B cell (primary cell): ENCODE data around the gene SLC6A12. TPM values are rescaled to one million over a fixed set of nuclear protein-coding genes. Genes with fewer than 3 reads are reported as not detected.

ENCODE experiments used
- ATAC-seq: fragments of 200-7000 bp; cut with Tn5 transposase; one replicate; pipeline ENCODE4 v1.10.0; 2021; ENCODE audit warnings: low read depth, mild to moderate bottlenecking, moderate number of reproducible peaks, moderate library complexity
- CTCF ChIA-PET: fragments of 350-600 bp; sonication (Branson Sonifier 250); formaldehyde crosslinking; loops from one replicate; lab custom pipeline; 2021; ENCODE audit warnings: antibody characterized with exemption, inconsistent platforms; lab: Charles Lee
- POLR2A ChIA-PET: fragments of 350-600 bp; sonication (Branson Sonifier 250); formaldehyde crosslinking; loops from one replicate; lab custom pipeline; 2021; ENCODE audit warnings: antibody characterized with exemption; lab: Charles Lee
- DNase-seq: peaks from one replicate; pipeline ENCODE4 v3.0.0; 2013
- H2AFZ ChIP-seq: 2 replicates; pipeline ENCODE4 v1.6.1; 2012; ENCODE audit warnings: mild to moderate bottlenecking, low read depth, low read length; ENCODE audit not compliant: insufficient read depth, poor library complexity, severe bottlenecking
- H3K27ac ChIP-seq, 2 donors: 1 replicate in 1 of 2; 2 replicates in 1 of 2; pipeline ENCODE4 v1.5.1; 2012 to 2013; ENCODE audit warnings: low read length in 2 of 2, mild to moderate bottlenecking in 2 of 2, moderate library complexity in 1 of 2
- H3K27me3 ChIP-seq, 4 experiments: fragments of 200-600 bp in 1 of 4; sonication (generic) in 1 of 4; replicated peaks in 1 of 4; 1 replicate in 2 of 4; 2 replicates in 2 of 4; pipeline versions ENCODE4 v1.6.1 to v1.7.0; 2013 to 2016; ENCODE audit warnings: low read length in 3 of 4, mild to moderate bottlenecking in 2 of 4, mixed read lengths in 1 of 4, moderate library complexity in 1 of 4; ENCODE audit not compliant: insufficient read depth in 4 of 4, control insufficient read depth in 3 of 4; ENCODE audit errors: control extremely low read depth in 1 of 4
- H3K36me3 ChIP-seq, 2 experiments: replicated peaks in 1 of 2; 1 replicate in 1 of 2; 2 replicates in 1 of 2; pipeline versions ENCODE4 v1.6.1 to v1.7.1; 2013; ENCODE audit warnings: low read length in 1 of 2; ENCODE audit not compliant: insufficient read depth in 2 of 2, control insufficient read depth in 1 of 2; ENCODE audit errors: control extremely low read depth in 1 of 2, extremely low read depth in 1 of 2
- H3K4me1 ChIP-seq, 2 donors: fragments of 200-600 bp in 1 of 2; sonication (generic) in 1 of 2; 1 replicate in 1 of 2; 2 replicates in 1 of 2; pipeline versions ENCODE4 v1.5.1 to v1.6.1; 2013 to 2017; ENCODE audit warnings: low read length in 2 of 2; ENCODE audit not compliant: control insufficient read depth in 2 of 2, insufficient read depth in 2 of 2
- H3K4me2 ChIP-seq: replicated peaks from 2 replicates; pipeline ENCODE3; 2012; ENCODE audit warnings: mild to moderate bottlenecking, low read depth, low read length; ENCODE audit not compliant: poor library complexity, severe bottlenecking
- H3K4me3 ChIP-seq, 5 experiments: fragments of 200-600 bp in 1 of 5; sonication (generic) in 1 of 5; 1 replicate in 3 of 5; 2 replicates in 2 of 5; pipeline versions ENCODE4 v1.5.1 to v1.7.0; 2011 to 2016; ENCODE audit warnings: low read length in 4 of 5, mild to moderate bottlenecking in 4 of 5, low read depth in 2 of 5, control low read depth in 1 of 5, moderate library complexity in 1 of 5; ENCODE audit not compliant: insufficient read depth in 1 of 5; ENCODE audit errors: control extremely low read depth in 1 of 5, extremely low read depth in 1 of 5
- H3K79me2 ChIP-seq: fragments of 200-600 bp; sonication (generic); one replicate; pipeline ENCODE4 v1.6.0; 2016; ENCODE audit warnings: low read length; ENCODE audit not compliant: control insufficient read depth, insufficient read depth
- H3K9ac ChIP-seq: fragments of 200-600 bp; sonication (generic); 2 replicates; pipeline ENCODE4 v1.6.1; 2017; ENCODE audit warnings: mild to moderate bottlenecking, low read length, moderate library complexity
- H3K9me3 ChIP-seq, 3 donors: one replicate each; pipeline versions ENCODE4 v1.6.1 to v1.7.1; 2013; ENCODE audit warnings: low read length in 2 of 3; ENCODE audit not compliant: control insufficient read depth in 2 of 3, insufficient read depth in 1 of 3; ENCODE audit errors: control extremely low read depth in 1 of 3
- H4K20me1 ChIP-seq: 2 replicates; pipeline ENCODE4 v1.6.0; 2012; ENCODE audit warnings: mild to moderate bottlenecking, low read length; ENCODE audit not compliant: insufficient read depth, control insufficient read depth, poor library complexity, severe bottlenecking
- H3K27ac Mint-ChIP-seq: one replicate; pipeline ENCODE4 v1.8.0; 2021; ENCODE audit warnings: mixed read lengths
- H3K27me3 Mint-ChIP-seq: one replicate; pipeline ENCODE4 v1.8.0; 2021; ENCODE audit warnings: mixed read lengths
- H3K4me1 Mint-ChIP-seq: one replicate; pipeline ENCODE4 v1.8.0; 2021; ENCODE audit warnings: mixed read lengths
- H3K4me3 Mint-ChIP-seq: one replicate; pipeline ENCODE4 v1.8.0; 2021; ENCODE audit warnings: mixed read lengths
- H3K9me3 Mint-ChIP-seq: one replicate; pipeline ENCODE4 v1.8.0; 2022; ENCODE audit warnings: mixed read lengths; ENCODE audit not compliant: insufficient read depth
- EZH2 ChIP-seq: IDR thresholded peaks from 2 replicates; pipeline ENCODE4 v1.6.1; 2012; ENCODE audit warnings: borderline replicate concordance, low read depth, mild to moderate bottlenecking, moderate library complexity, low read length; ENCODE audit not compliant: insufficient read depth, poor library complexity, severe bottlenecking
- WGBS: methylation state at CpG from one replicate; pipeline ENCODE4 v1.1.5; 2013; ENCODE audit warnings: missing lambda C conversion rate; ENCODE audit not compliant: insufficient coverage; 5-methylcytosine and 5-hydroxymethylcytosine counted together
- intact Hi-C: fragments of 100-400 bp; cut with micrococcal nuclease; formaldehyde crosslinking; loops from one replicate; pipeline ENCODE4 v1.10.0; 2022
- polyA plus RNA-seq: library from polyadenylated mRNA; depleted of rRNA; stranded (reverse); fragments of >200 nt; gene quantifications from 2 replicates; pipeline ENCODE4 v1.2.3, GENCODE V29; 2012
- total RNA-seq, 2 donors: library from RNA; stranded (reverse); fragments of 120-200 nt in 1 of 2; gene quantifications; 1 replicate in 1 of 2; 2 replicates in 1 of 2; pipeline versions ENCODE4 v1.2.3 to v1.2.4, GENCODE V29; 2013 to 2022
- TF ChIP-seq, protein P1 (sequence below): fragments of 200-600 bp; IDR thresholded peaks from one replicate; pipeline ENCODE4 v1.8.0; 2022; ENCODE audit warnings: antibody characterized with exemption, mild to moderate bottlenecking

Gene SLC6A12
- total and polyA plus RNA-seq, 2 donors (not counting 1 experiment from before 2014, with no cell fraction given): 0.06 TPM; not detected in 1

DNA sequence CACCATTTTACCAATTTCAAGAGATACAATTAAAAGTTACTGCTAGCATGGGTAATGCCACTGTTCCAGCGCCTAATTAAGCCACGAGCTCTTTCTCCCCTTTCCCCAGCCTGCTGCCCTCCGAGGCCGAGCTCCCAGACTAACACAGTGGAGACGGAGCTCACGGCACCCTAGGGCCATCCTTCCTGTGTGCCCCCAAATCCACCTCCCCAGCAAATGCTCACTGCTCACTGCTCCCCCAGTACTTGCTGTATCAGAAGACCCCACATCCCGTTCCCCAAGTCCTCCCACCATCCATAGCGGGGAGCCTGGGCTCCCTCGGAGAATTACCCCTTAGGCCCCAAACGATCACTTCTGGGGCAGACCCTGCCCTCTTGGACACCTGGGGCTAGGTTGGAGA is 42.7 kb downstream of the SLC6A12 start:
- no peak for DNase-seq
- Histone ChIP-seq H4K20me1 (no peaks in the 10 kb centered on the region), H3K79me2 (no peaks in the 10 kb centered on the region), H3K36me3 (no peaks in the 10 kb centered on the region), H3K27ac (no peak overlapping the region), H3K4me3 (no peak overlapping the region), H3K4me2 (no peak overlapping the region), H3K9me3 (no peaks in the 10 kb centered on the region), H3K4me1 (no peaks in the 10 kb centered on the region), H2AFZ (no peak overlapping the region), H3K9ac (no peak overlapping the region), H3K27me3 (peaks cover 0 to 2% (median 0%) of the 10 kb centered on the region in 4 experiments)
- Mint-ChIP-seq H3K4me1 (no peaks in the 10 kb centered on the region), H3K9me3 (no peaks in the 10 kb centered on the region), H3K27me3 (peaks cover 22% of the 10 kb centered on the region), H3K4me3 (no peak overlapping the region), H3K27ac (no peak overlapping the region)
- no peak for ATAC-seq
- intact Hi-C loops: no loop called here
- ChIA-PET CTCF (no interaction called here), POLR2A (no interaction called here)
- TF ChIP-seq EZH2: no peak
- TF ChIP-seq, protein P1, sequence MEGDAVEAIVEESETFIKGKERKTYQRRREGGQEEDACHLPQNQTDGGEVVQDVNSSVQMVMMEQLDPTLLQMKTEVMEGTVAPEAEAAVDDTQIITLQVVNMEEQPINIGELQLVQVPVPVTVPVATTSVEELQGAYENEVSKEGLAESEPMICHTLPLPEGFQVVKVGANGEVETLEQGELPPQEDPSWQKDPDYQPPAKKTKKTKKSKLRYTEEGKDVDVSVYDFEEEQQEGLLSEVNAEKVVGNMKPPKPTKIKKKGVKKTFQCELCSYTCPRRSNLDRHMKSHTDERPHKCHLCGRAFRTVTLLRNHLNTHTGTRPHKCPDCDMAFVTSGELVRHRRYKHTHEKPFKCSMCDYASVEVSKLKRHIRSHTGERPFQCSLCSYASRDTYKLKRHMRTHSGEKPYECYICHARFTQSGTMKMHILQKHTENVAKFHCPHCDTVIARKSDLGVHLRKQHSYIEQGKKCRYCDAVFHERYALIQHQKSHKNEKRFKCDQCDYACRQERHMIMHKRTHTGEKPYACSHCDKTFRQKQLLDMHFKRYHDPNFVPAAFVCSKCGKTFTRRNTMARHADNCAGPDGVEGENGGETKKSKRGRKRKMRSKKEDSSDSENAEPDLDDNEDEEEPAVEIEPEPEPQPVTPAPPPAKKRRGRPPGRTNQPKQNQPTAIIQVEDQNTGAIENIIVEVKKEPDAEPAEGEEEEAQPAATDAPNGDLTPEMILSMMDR: no peak
- 93% methylated on average over 8 of the region's 10 CpGs for WGBS

DNA sequence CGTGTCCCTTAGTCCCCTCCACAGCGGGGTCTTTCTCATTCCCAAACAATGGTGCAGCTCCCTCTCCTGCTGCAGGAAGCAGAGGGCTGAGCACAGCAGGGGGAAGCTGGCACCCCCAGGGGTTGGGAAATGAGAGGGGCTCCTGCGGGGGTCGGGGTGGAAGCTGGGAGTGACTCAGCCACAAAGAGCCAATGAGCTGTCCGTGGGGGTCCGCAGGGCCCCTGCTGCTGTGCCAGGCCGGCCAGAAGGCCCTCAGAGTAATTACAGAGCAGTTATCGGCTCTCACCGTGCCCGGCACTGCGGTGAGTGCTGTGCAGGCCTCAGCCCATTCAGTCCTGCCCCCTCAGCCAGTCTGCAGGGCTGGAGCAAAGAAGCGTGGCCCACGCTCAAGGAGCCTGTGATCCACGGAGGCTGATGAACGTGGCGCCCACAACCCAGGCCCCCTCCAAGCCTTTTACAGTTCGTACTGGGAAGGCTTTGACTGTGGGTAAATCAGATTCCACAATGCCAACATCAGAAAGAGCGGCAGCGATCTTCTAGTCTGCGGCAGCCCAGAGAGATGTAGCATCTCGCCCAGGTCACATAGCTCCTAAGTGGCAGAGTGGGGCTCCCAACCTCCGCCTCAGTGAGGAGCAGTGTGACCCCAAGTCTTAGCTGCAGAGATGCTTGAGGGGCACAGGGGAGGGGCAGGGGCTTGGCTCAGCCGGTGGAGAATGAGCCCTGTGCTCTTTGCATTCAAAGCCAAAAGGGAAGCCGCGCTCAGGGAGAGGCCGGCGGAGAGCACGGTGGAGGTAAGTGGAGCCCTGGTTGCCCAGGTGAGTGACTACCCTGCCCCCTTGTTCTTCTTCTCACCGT is 43.4 kb downstream of the SLC6A12 start:
- Mint-ChIP-seq H3K27ac (no peak overlapping the region), H3K9me3 (no peaks in the 10 kb centered on the region), H3K4me1 (no peaks in the 10 kb centered on the region), H3K27me3 (peaks cover 22% of the 10 kb centered on the region), H3K4me3 (no peak overlapping the region)
- DNase-seq: no peak
- Histone ChIP-seq H3K27ac (no peak overlapping the region), H3K9ac (no peak overlapping the region), H3K27me3 (peaks cover 0 to 2% (median 0%) of the 10 kb centered on the region in 4 experiments), H2AFZ (no peak overlapping the region), H3K9me3 (no peaks in the 10 kb centered on the region), H3K4me1 (no peaks in the 10 kb centered on the region), H3K79me2 (no peaks in the 10 kb centered on the region), H4K20me1 (no peaks in the 10 kb centered on the region), H3K36me3 (no peaks in the 10 kb centered on the region), H3K4me3 (no peak overlapping the region), H3K4me2 (no peak overlapping the region)
- WGBS: 74% methylated on average over 18 of the region's 29 CpGs
- TF ChIP-seq EZH2: no peak
- TF ChIP-seq, protein P1: no peak
- no peak for ATAC-seq
- ChIA-PET POLR2A (no interaction called here), CTCF (no interaction called here)
- intact Hi-C loops: no loop called here
